H1 (cell line): Measurements from ENCODE around the gene PIK3CG. TPM values are rescaled to one million over a fixed set of nuclear protein-coding genes. Genes with fewer than 3 reads are reported as not detected.

Source experiments
- CTCF ChIA-PET: fragments of 300-600 bp; sonication (Branson Sonifier 250); formaldehyde crosslinking; loops from one replicate; lab custom pipeline; 2021; ENCODE audit not compliant: partially characterized antibody; lab: Charles Lee
- POLR2A ChIA-PET: fragments of 300-600 bp; sonication (Branson Sonifier 250); formaldehyde crosslinking; loops from one replicate; lab custom pipeline; 2021; ENCODE audit warnings: inconsistent platforms; ENCODE audit not compliant: partially characterized antibody; lab: Charles Lee
- DNase-seq, 2 experiments: peaks; one replicate each; pipeline versions ENCODE4 v3.0.0 to v3.0.0-alpha.2; 2010 to 2022; ENCODE audit warnings: low spot score in 2 of 2, low read depth in 1 of 2, mixed read lengths in 1 of 2
- FAIRE-seq: peaks from 2 replicates; lab custom pipeline; 2011; peaks lifted over from hg19 to GRCh38; lab: Jason Lieb, UNC
- H2AFZ ChIP-seq: 2 replicates; pipeline ENCODE4 v1.8.1; 2012; ENCODE audit warnings: low read length, inconsistent platforms
- H2AK5ac ChIP-seq: 2 replicates; pipeline ENCODE4 v1.6.1; 2013; ENCODE audit warnings: low read depth, low read length
- H2BK120ac ChIP-seq: replicated peaks from 2 replicates; pipeline ENCODE3; 2013; ENCODE audit warnings: low read depth, low read length, inconsistent platforms
- H2BK12ac ChIP-seq: 2 replicates; pipeline ENCODE4 v1.6.1; 2013; ENCODE audit warnings: low read depth, low read length
- H2BK15ac ChIP-seq: 2 replicates; pipeline ENCODE4 v1.6.1; 2013; ENCODE audit warnings: low read length
- H2BK20ac ChIP-seq: 2 replicates; pipeline ENCODE4 v1.6.1; 2013; ENCODE audit warnings: low read length
- H2BK5ac ChIP-seq: 2 replicates; pipeline ENCODE4 v1.6.1; 2013; ENCODE audit warnings: low read depth, low read length
- H3K14ac ChIP-seq: 2 replicates; pipeline ENCODE4 v1.6.1; 2013; ENCODE audit warnings: inconsistent platforms; ENCODE audit not compliant: insufficient read length
- H3K18ac ChIP-seq: 2 replicates; pipeline ENCODE4 v1.6.1; 2013; ENCODE audit warnings: low read length; ENCODE audit errors: extremely low read depth
- H3K23ac ChIP-seq: 2 replicates; pipeline ENCODE4 v1.6.1; 2013; ENCODE audit warnings: inconsistent platforms; ENCODE audit not compliant: insufficient read length
- H3K23me2 ChIP-seq: 2 replicates; pipeline ENCODE4 v1.6.1; 2013; ENCODE audit warnings: low read depth, low read length
- H3K27ac ChIP-seq: 2 replicates; pipeline ENCODE4 v1.6.1; 2011; ENCODE audit warnings: low read depth, low read length, inconsistent platforms
- H3K27me3 ChIP-seq, 4 experiments: replicated peaks in 1 of 4; 1 replicate in 1 of 4; 2 replicates in 3 of 4; pipeline versions ENCODE4 v1.6.1 to v1.8.1; 2011 to 2013; ENCODE audit warnings: low read length in 3 of 4, mild to moderate bottlenecking in 3 of 4, inconsistent platforms in 2 of 4, mixed read lengths in 2 of 4, moderate library complexity in 1 of 4; ENCODE audit not compliant: control insufficient read depth in 3 of 4, insufficient read depth in 3 of 4; ENCODE audit errors: extremely low read depth in 1 of 4
- H3K36me3 ChIP-seq, 4 experiments: 2 replicates each; pipeline versions ENCODE4 v1.6.1 to v1.8.1; 2011 to 2013; ENCODE audit warnings: mild to moderate bottlenecking in 4 of 4, low read length in 3 of 4, moderate library complexity in 2 of 4, control low read depth in 1 of 4, inconsistent platforms in 1 of 4; ENCODE audit not compliant: insufficient read depth in 4 of 4, control insufficient read depth in 2 of 4
- H3K4ac ChIP-seq: replicated peaks from 2 replicates; pipeline ENCODE3; 2013; ENCODE audit warnings: low read length, low read depth, mixed read lengths, inconsistent platforms; ENCODE audit not compliant: insufficient read length
- H3K4me1 ChIP-seq, 4 experiments: replicated peaks in 1 of 4; 1 replicate in 1 of 4; 2 replicates in 3 of 4; pipeline versions ENCODE4 v1.6.1 to v1.8.1; 2011 to 2013; ENCODE audit warnings: low read length in 3 of 4, inconsistent platforms in 2 of 4, mixed read lengths in 1 of 4; ENCODE audit not compliant: insufficient read depth in 4 of 4, control insufficient read depth in 3 of 4
- H3K4me2 ChIP-seq, 2 experiments: 2 replicates each; pipeline versions ENCODE4 v1.6.1 to v1.8.1; 2011 to 2013; ENCODE audit warnings: low read depth in 2 of 2, low read length in 2 of 2, control low read depth in 1 of 2, inconsistent platforms in 1 of 2, mild to moderate bottlenecking in 1 of 2; ENCODE audit not compliant: insufficient read depth in 1 of 2
- H3K4me3 ChIP-seq, 4 experiments: fragments of 200-600, 300-600 bp in 1 of 4; sonication (generic), shearing (Covaris generic), sonication (Bioruptor Twin) in 1 of 4; 2 replicates each; pipeline versions ENCODE4 v1.5.1 to v1.8.1; 2011 to 2016; ENCODE audit warnings: low read length in 4 of 4, low read depth in 3 of 4, control low read depth in 2 of 4, inconsistent platforms in 2 of 4, mild to moderate bottlenecking in 2 of 4, mixed read lengths in 1 of 4, moderate library complexity in 1 of 4; ENCODE audit not compliant: insufficient read depth in 2 of 4; ENCODE audit errors: extremely low read depth in 1 of 4
- H3K56ac ChIP-seq: replicated peaks from 2 replicates; pipeline ENCODE3; 2013; ENCODE audit warnings: low read depth, mild to moderate bottlenecking, mixed read lengths, low read length, inconsistent platforms; ENCODE audit not compliant: insufficient read length
- H3K79me1 ChIP-seq: 2 replicates; pipeline ENCODE4 v1.6.1; 2013; ENCODE audit warnings: low read depth, low read length, control low read depth
- H3K79me2 ChIP-seq, 2 experiments: 2 replicates each; pipeline versions ENCODE4 v1.6.1 to v1.8.1; 2012 to 2013; ENCODE audit warnings: low read length in 2 of 2, mild to moderate bottlenecking in 2 of 2, inconsistent platforms in 1 of 2; ENCODE audit not compliant: insufficient read depth in 2 of 2, control insufficient read depth in 1 of 2
- H3K9ac ChIP-seq, 4 experiments: replicated peaks in 1 of 4; 1 replicate in 1 of 4; 2 replicates in 3 of 4; pipeline versions ENCODE4 v1.6.1 to v1.8.1; 2011 to 2013; ENCODE audit warnings: low read depth in 3 of 4, low read length in 3 of 4, control low read depth in 2 of 4, mild to moderate bottlenecking in 2 of 4, moderate library complexity in 2 of 4, inconsistent platforms in 1 of 4; ENCODE audit errors: extremely low read depth in 1 of 4
- H3K9me3 ChIP-seq, 2 experiments: 2 replicates each; pipeline versions ENCODE4 v1.6.1 to v1.8.1; 2012 to 2013; ENCODE audit warnings: mild to moderate bottlenecking in 2 of 2, moderate library complexity in 2 of 2, control low read depth in 1 of 2, inconsistent platforms in 1 of 2, low read depth in 1 of 2, low read length in 1 of 2, mixed read lengths in 1 of 2; ENCODE audit not compliant: insufficient read depth in 2 of 2
- H4K20me1 ChIP-seq, 2 experiments: replicated peaks in 1 of 2; 2 replicates each; pipeline versions ENCODE3 to v1.8.1; 2011 to 2013; ENCODE audit warnings: inconsistent platforms in 2 of 2, low read length in 2 of 2, mild to moderate bottlenecking in 1 of 2; ENCODE audit not compliant: insufficient read depth in 2 of 2, control insufficient read depth in 1 of 2
- H4K5ac ChIP-seq: 2 replicates; pipeline ENCODE4 v1.6.1; 2013; ENCODE audit warnings: low read length, low read depth, mixed read lengths, inconsistent platforms; ENCODE audit not compliant: insufficient read length
- H4K8ac ChIP-seq: 2 replicates; pipeline ENCODE4 v1.8.0; 2013; ENCODE audit warnings: mild to moderate bottlenecking, moderate library complexity, low read length, inconsistent platforms; ENCODE audit not compliant: insufficient read depth; ENCODE audit errors: extremely low read depth
- H4K91ac ChIP-seq: replicated peaks from 2 replicates; pipeline ENCODE3; 2013; ENCODE audit warnings: low read length, mixed read lengths, inconsistent platforms; ENCODE audit not compliant: insufficient read length
- BACH1 ChIP-seq: IDR thresholded peaks from 2 replicates; pipeline ENCODE4 v1.6.1; 2012; ENCODE audit warnings: low read length, improper control_type of control experiment
- CBX8 ChIP-seq: fragments of 300-800, 300-1000 bp; sonication (generic); IDR thresholded peaks from 2 replicates; pipeline ENCODE4 v1.7.1; 2016; ENCODE audit warnings: low read depth, low read length, borderline replicate concordance
- CHD1 ChIP-seq: IDR thresholded peaks from 2 replicates; pipeline ENCODE4 v1.6.1; 2012; ENCODE audit warnings: low read depth, low read length, improper control_type of control experiment
- CTCF ChIP-seq, 3 experiments: IDR thresholded peaks; 1 replicate in 2 of 3; 2 replicates in 1 of 3; pipeline versions ENCODE4 v1.5.1 to v1.6.1; 2011; ENCODE audit warnings: low read length in 3 of 3, mild to moderate bottlenecking in 3 of 3, inconsistent platforms in 2 of 3, low read depth in 1 of 3, moderate library complexity in 1 of 3; ENCODE audit not compliant: insufficient read depth in 1 of 3; ENCODE audit errors: control extremely low read depth in 1 of 3
- MAX ChIP-seq: IDR thresholded peaks from 2 replicates; pipeline ENCODE4 v1.6.1; 2012; ENCODE audit warnings: inconsistent platforms
- NANOG ChIP-seq: IDR thresholded peaks from 2 replicates; pipeline ENCODE4 v1.6.1; 2011; ENCODE audit warnings: low read length, low read depth, mild to moderate bottlenecking, inconsistent platforms; ENCODE audit not compliant: insufficient read depth, poor library complexity, severe bottlenecking
- POU5F1 ChIP-seq: IDR thresholded peaks from 2 replicates; pipeline ENCODE4 v1.6.1; 2011; ENCODE audit warnings: low read depth, mild to moderate bottlenecking, low read length, moderate library complexity
- SIX5 ChIP-seq: IDR thresholded peaks from 2 replicates; pipeline ENCODE4 v1.6.1; 2011; ENCODE audit warnings: mild to moderate bottlenecking, low read depth, low read length
- SUZ12 ChIP-seq: fragments of 200-600 bp; sonication (generic); IDR thresholded peaks from 2 replicates; pipeline ENCODE4 v1.6.1; 2012; ENCODE audit warnings: mild to moderate bottlenecking, inconsistent platforms, low read length, moderate library complexity, mixed read lengths
- WGBS, 2 experiments: shearing (Covaris generic) in 1 of 2; methylation state at CpG; one replicate each; pipeline versions ENCODE4 v1.1.6 to v1.1.7; 2013 to 2015; ENCODE audit warnings: low lambda C conversion rate in 2 of 2, mixed read lengths in 2 of 2, inconsistent platforms in 1 of 2, low coverage in 1 of 2, missing lambda C conversion rate in 1 of 2; ENCODE audit not compliant: insufficient replicate concordance in 2 of 2, insufficient coverage in 1 of 2, insufficient read length in 1 of 2; ENCODE audit errors: extremely low coverage in 1 of 2, missing lambda C conversion rate in 1 of 2; 5-methylcytosine and 5-hydroxymethylcytosine counted together
- polyA plus RNA-seq, 7 experiments: library from polyadenylated mRNA; depleted of rRNA in 3 of 7; stranded (reverse) in 5 of 7; unstranded in 2 of 7; fragments of >200 nt in 5 of 7; fragments of 200-250 nt in 2 of 7; gene quantifications; 1 replicate in 5 of 7; 2 replicates in 1 of 7; 4 replicates in 1 of 7; pipeline versions ENCODE4 v1.2.1 to v1.2.3, GENCODE V29; 2011 to 2013; ENCODE audit warnings: missing spikeins in 2 of 7, mixed read lengths in 2 of 7
- total RNA-seq: library from RNA; stranded (reverse); fragmentation: NEBNext Ultra II Directional; extraction: Animal tissue kit (Norgen Biotek cat#: 25700); gene quantifications from 2 replicates; pipeline ENCODE4 v1.2.1, GENCODE V29; 2021

Gene PIK3CG
- total and polyA plus RNA-seq, 2 of the 8 experiments (the other 6 are each of a cell fraction or from before 2014, with no cell fraction given) = not detected

GRCh38 chr7:106878748-106879439 lies 13.8 kb downstream of the PIK3CG start:
- Histone ChIP-seq H3K79me2 (no peaks in the 10 kb centered on the region), H3K9me3 (no peaks in the 10 kb centered on the region), H3K27me3 (no peaks in the 10 kb centered on the region), H3K9ac (no peak overlapping the region), H3K36me3 (no peaks in the 10 kb centered on the region), H4K20me1 (no peaks in the 10 kb centered on the region), H3K23me2 (no peaks in the 10 kb centered on the region), H3K27ac (no peak overlapping the region), H2BK5ac (no peak overlapping the region), H2BK120ac (no peak overlapping the region), H2AK5ac (no peak overlapping the region), H2BK15ac (no peak overlapping the region), H4K91ac (no peak overlapping the region), H4K8ac (no peak overlapping the region), H3K56ac (no peak overlapping the region), H3K23ac (no peak overlapping the region), H3K4me1 (no peaks in the 10 kb centered on the region), H3K79me1 (no peaks in the 10 kb centered on the region), H3K18ac (no peak overlapping the region), H2AFZ (no peak overlapping the region), H4K5ac (no peak overlapping the region), H2BK12ac (no peak overlapping the region), H2BK20ac (no peak overlapping the region), H3K4ac (no peak overlapping the region), H3K4me3 (no peak overlapping the region), H3K14ac (no peak overlapping the region), H3K4me2 (no peak overlapping the region)
- POLR2A ChIA-PET = no interaction called here
- no peak for FAIRE-seq
- no peak for DNase-seq
- no peak for TF ChIP-seq CBX8
- TF ChIP-seq SUZ12 = no peak
- TF ChIP-seq SIX5 = no peak
- TF ChIP-seq NANOG = no peak
- TF ChIP-seq CTCF (IDR thresholded peaks at IDR 0.05; ENCODE audit: control extremely low read depth in 1 of 3, insufficient read depth in 1 of 3, low read depth in 1 of 3, low read length in 3 of 3) = no peak
- TF ChIP-seq MAX = no peak
- TF ChIP-seq CHD1 = no peak
- TF ChIP-seq POU5F1 = no peak
- TF ChIP-seq BACH1 = no peak
- CTCF ChIA-PET = no interaction called here
- 87% methylated on average over 4 of the region's 4 CpGs; no CpG with 5 or more reads in 1 of the 2 experiments for WGBS, 2 experiments
